Cardiac septum (tissue), 1 donor: ENCODE data around the gene FNDC3B. TPM values are rescaled to one million over a fixed set of nuclear protein-coding genes. Genes with fewer than 3 reads are reported as not detected.

ENCODE experiments used
- DNase-seq: peaks from one replicate; pipeline ENCODE4 v3.0.0-alpha.2; 2020; ENCODE audit warnings: low spot score
- intact Hi-C: fragments of 100-400 bp; cut with DNase I; formaldehyde crosslinking; loops from one replicate; pipeline ENCODE4 v1.14.0; 2022
- total RNA-seq: library from RNA; stranded (reverse); fragmentation: NEBNext Ultra II Directional; extraction: Animal tissue kit (Norgen Biotek cat#: 25700); gene quantifications from one replicate; pipeline ENCODE4 v1.2.1, GENCODE V29; 2021
- donor health status: DM: no; HTN: no; CAD: no.

Gene FNDC3B
- total RNA-seq, 1 donor from 2014 or later, result 139 TPM

GRCh38 chr3:172340583-172340982 is 301.2 kb downstream of the FNDC3B start:
- DNase-seq, result no peak
- intact Hi-C loops, result loop anchor here (5.0 kb wide), 1 partner anchor 303 kb away; the partner anchor contains the start of gene FNDC3B

DNA sequence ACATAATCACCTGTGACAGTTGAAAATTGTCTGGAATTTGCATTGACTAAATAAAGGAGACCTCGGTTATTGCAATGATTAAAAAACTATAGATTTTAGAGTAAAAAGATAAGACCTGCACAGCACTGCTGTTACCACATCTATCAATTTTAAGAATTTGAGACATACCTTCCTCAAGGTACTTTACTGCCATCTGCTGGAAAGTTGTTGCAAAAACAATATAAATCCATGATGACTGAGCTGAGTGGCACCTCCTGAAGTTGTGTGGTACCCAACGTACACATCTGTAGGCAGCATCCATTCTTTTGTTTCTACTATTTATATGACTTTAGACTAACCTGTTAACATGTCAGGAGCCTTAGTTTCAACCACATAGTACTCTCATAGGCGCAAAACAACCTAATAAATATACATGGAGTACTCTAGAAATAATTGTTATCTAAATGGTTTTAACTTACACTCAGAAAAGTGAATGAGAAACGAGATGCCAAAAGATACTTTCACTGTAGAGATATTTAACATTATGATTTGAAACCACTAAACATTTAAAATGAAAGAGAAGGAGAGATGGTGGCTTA is 302.2 kb downstream of the FNDC3B start:
- no peak for DNase-seq
- intact Hi-C loops, result loop anchor here (5.0 kb wide), 1 partner anchor 304 kb away; the partner anchor contains the start of gene FNDC3B

DNA sequence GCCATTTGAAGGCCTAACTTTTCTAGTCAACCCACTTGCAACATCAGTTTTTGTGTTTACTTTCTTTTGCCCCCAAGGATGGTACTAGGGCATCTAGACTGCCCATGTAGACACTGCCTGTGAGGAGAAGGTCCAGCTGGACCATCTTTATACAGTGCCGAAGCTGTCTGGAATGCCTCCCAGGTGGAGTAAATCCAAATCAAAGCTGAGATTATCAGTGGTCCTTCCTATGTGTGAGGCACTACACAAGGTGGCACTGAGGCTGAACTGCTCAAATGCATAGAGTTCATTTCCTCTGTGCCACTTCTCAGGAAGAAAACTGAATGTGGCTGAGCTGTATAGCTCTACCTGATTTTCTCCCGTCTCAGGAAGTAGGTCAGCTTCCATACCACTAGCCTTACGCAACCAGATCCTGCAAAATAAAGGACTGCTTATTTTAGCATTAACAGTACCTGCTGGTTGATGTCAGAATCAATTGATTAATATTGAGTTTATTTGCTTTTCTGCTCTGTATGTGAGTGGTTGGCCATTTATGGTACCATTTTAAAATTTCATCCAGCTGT is 302.8 kb downstream of the FNDC3B start:
- intact Hi-C loops, result loop anchor here (5.0 kb wide), 1 partner anchor 305 kb away; the partner anchor contains the start of gene FNDC3B
- DNase-seq, result no peak

DNA sequence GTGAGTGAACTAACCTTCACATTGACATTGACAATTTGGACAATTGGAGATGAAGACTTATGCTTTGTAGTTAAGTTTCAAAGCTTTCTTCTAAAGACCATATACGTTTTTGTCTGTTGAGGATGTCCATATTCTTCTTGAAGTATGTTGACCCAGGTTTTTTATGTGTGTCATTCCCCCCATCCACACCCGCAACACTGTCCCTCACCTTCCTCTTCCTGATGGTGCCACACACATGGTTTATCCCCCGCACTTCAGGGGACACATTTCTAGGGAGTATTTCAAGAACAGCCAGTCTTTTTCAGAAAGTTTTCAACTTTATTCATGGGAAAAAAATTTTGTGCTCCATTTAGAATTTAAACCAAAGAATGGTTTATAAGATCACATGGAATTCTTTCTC is 303.7 kb downstream of the FNDC3B start:
- DNase-seq, result no peak
- intact Hi-C loops, result loop anchor here (5.0 kb wide), 1 partner anchor 306 kb away; the partner anchor contains the start of gene FNDC3B

DNA sequence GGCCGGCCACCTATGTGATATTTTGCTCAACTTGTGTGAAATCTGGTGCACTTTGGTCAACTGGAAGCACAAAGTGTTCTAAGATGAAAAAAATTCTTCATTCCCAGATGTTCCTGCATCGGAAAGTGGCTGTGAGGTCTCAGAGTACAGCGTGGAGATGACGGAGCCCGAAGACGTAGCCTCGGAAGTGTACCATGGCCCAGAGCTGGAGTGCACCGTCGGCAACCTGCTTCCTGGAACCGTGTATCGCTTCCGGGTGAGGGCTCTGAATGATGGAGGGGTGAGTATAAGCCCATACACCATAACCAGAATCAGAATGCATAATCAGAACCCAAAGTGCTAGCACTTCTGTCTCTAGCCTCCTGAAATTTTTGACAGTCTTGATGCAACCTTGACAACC is 304.6 kb downstream of the FNDC3B start:
- intact Hi-C loops, result loop anchor here (5.0 kb wide), 1 partner anchor 307 kb away; the partner anchor contains the start of gene FNDC3B
- DNase-seq, result no peak

DNA sequence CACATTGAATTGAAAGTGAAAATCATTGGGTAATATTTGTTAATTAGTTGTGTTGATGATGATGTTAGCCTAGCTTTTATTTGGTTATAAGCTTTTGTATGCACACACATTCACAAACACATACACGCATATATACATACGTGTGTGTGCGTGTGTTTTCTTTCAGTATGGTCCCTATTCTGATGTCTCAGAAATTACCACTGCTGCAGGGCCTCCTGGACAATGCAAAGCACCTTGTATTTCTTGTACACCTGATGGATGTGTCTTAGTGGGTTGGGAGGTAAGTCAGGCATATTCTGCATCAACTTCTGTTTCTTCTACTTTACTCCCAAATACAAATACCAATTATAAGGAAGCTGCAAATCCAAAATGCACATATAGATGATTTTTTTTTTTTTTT is 306.8 kb downstream of the FNDC3B start:
- intact Hi-C loops, result no loop called here

GRCh38 chr3:172347895-172348679 is 308.7 kb downstream of the FNDC3B start:
- DNase-seq, result no peak
- intact Hi-C loops, result no loop called here

More for the DNA sequence above, 306.8 kb downstream of the FNDC3B start:
- DNase-seq, result no peak

DNA sequence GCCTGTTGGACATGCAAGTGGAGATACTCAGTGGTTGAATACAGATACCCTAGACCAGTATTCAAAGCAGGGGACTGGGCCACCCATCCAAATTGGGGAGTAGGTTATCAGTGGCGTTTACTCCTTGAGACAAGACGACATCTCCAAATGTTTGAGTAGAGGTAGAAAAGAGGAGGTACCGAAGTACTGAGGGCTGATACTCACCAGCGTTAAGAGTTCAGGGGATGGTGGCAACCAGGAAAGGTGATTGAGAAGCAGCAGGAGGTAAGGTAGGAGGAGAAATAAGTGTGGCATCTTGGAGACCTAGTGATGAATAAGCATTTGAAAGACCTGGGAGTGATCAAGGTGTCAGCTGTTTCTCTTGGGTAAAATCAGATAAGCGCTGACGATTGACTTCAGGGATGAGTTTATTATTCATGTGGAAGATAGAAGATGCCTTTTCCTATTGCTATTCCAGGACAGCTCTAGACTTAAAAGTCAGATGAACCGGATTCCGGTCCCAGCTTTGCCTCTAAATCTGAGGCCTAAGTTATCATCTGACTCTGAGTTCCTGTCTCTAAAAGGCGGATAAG is 312.6 kb downstream of the FNDC3B start:
- intact Hi-C loops, result no loop called here

DNA sequence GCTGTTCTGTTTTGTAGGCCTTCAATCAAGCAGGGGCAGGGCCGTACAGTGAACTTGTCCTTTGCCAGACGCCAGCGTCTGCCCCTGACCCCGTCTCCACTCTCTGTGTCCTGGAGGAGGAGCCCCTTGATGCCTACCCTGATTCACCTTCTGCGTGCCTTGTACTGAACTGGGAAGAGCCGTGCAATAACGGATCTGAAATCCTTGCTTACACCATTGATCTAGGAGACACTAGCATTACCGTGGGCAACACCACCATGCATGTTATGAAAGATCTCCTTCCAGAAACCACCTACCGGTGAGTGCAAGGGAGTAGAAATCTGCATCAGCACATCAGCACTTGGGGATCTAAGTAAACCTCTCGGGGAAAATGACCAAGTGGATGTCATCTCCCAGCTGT is 313.4 kb downstream of the FNDC3B start:
- DNase-seq, result no peak
- intact Hi-C loops, result no loop called here

More for the DNA sequence above, 312.6 kb downstream of the FNDC3B start:
- no peak for DNase-seq

DNA sequence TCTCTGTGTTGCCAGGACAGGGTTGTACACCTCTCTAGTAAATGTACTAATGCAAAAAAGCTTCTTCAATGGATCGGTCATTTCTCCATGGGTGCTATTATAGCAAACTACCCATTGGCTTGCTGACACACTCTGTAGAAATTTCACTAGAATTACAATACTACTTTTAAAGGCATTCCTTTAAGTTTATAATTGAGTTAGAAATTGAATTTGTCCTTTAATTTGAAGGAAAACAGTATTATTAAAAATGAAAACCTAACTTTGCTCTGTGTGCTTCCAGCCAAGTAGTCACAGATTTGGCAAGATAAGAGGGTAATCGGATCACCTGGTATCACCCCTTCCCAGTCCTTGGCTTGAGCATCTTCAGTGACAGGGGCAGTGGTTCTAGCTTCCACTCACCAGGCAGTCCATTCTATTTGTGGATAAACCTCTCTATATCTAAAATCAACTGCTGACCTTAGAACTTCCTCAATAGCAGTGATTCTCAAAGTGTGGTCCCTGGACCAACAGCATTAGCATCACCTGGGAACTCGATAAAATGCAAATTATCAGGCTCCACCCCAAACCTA is 315.6 kb downstream of the FNDC3B start:
- intact Hi-C loops, result no loop called here
- no peak for DNase-seq

GRCh38 chr3:172355836-172356235 is 316.5 kb downstream of the FNDC3B start:
- intact Hi-C loops, result no loop called here

DNA sequence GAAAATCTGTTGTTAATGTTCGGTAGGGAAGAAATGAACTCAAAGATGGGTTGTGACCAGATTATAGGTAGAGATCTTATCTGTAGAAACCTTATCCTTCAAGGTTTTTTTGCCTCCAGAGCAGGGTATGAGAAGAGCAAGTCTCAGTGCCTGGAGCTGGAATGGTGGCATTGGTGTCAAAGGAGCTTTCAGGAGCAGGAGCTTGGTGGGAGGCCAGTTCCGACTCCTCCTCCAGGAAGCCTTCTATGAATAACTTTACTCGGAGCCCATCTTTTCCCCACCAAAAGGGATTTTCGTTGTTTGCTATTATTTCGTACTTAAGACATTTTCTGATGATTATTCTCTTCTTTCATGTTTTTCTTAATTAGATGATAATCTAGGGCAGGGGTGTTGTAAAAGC is 317.0 kb downstream of the FNDC3B start:
- DNase-seq, result no peak
- intact Hi-C loops, result no loop called here

More at GRCh38 chr3:172355836-172356235, 316.5 kb downstream of the FNDC3B start:
- DNase-seq, result no peak

DNA sequence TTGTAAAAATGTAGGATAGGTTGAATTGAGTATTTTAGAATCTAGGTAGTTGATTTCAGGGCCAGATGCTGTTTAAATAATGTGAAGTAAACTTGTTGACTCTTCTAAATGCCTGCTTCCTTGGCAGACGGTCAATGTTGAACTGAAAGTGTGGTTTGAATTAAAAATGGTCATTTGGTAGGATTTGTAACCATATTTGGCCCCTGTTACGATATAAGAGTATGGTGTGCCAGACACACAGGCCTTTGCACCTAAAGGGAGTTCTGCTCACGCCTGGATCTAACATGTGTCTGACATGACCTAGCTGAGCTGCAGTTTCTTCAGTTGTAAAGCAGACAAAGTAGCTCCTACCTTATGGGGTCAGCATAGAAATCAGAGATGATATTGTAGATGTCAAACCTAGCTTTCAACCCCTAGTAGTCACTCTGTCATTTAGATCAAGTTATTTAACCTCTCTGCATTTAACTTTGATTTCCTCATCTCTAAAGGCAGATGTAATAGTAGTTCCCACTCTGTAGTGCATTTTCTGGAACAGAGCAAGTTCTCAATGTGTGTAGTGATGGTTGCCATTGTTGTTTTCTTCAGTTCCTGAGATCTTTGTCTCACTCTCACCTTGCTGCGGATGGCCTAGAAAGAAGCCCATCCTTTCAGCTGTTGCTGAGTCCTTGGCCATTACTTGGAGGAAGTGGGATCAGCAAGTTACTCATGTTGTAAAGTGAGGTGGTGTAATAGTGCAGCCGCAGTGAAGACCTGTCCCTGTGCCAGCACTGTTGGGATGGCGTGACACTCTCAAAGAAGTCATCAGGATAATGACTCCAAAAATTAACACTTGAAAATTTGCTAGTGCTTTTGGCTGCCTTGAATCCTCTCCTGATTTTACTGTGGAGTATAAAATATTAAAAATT is 318.7 kb downstream of the FNDC3B start:
- DNase-seq, result no peak
- intact Hi-C loops, result no loop called here

DNA sequence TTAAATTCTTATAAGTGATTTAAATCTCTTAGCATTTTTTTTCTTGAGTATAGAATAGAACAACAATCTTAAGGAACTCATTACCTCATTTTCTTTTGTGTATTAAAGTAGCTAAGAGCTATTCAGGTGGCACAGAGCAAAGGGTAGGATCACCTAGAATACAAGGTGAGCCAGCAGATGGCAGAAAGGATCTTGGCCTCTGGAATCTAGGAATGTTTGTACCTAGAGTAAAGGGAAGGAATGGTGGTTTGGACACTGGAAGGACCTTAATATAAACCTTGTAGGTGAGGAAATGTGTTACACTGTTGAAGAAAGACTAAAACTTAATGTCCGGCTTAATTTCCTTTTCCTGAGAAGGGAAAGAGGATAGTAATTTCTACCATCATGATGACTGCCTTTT is 319.9 kb downstream of the FNDC3B start:
- no peak for DNase-seq
- intact Hi-C loops, result no loop called here

- intact Hi-C loops, result loop anchor here (10.0 kb wide), 2 partner anchors 115 to 305 kb away; no protein-coding TSS in a partner anchor
- no peak for DNase-seq
Observed at GRCh38 chr3:172359996-172360395, 320.6 kb downstream of the FNDC3B start.

GRCh38 chr3:172362583-172362982 is 323.2 kb downstream of the FNDC3B start:
- intact Hi-C loops, result loop anchor here (10.0 kb wide), 2 partner anchors 112 to 302 kb away; no protein-coding TSS in a partner anchor
- no peak for DNase-seq

GRCh38 chr3:172364374-172365027 is 325.1 kb downstream of the FNDC3B start:
- intact Hi-C loops, result loop anchor here (10.0 kb wide), 2 partner anchors 110 to 300 kb away; no protein-coding TSS in a partner anchor
- no peak for DNase-seq

DNA sequence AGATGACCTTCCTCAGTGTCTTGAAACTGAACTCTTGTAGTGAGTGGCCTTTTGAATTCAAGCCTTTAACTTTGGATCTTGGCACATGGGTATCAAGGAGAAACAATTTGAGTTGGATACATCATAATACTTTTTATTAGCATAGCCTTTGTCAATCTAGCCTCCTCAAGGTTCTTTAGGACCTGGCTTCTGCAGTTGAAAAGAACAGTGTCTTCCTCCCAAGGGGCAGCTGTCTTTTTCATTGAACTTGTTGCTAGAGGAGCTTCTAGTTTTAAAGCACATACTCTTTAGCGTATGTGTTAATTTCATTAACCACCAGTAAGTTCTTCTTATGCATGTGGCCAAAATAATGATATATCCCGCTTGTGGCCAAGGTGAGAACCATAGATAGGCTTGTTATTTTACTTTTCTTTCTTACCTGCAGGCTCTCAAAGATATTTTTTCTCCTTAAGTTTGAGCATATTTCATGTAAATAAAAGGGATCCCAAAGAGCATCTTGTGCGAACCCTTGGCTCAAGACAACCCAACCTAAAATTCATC is 325.7 kb downstream of the FNDC3B start:
- intact Hi-C loops, result loop anchor here (10.0 kb wide), 2 partner anchors 110 to 300 kb away; no protein-coding TSS in a partner anchor
- DNase-seq, result no peak
